Measurements from ENCODE around the gene FLNB.

- TF ChIP-seq ZBTB33 (IDR thresholded peaks at IDR 0.05; ENCODE audit: borderline replicate concordance, low read depth) (no peak), TEAD4 (IDR thresholded peaks at IDR 0.05; ENCODE audit: borderline replicate concordance, insufficient read depth) (no peak), CTCF (IDR thresholded peaks at IDR 0.05) (no peak), MXI1 (IDR thresholded peaks at IDR 0.05; ENCODE audit: low read depth, low read length) (no peak), SIN3A (IDR thresholded peaks at IDR 0.05; ENCODE audit: borderline replicate concordance, low read depth, low read length) (no peak), ELF1 (IDR thresholded peaks at IDR 0.05) (no peak), IRF3 (IDR thresholded peaks at IDR 0.05; ENCODE audit: low read depth, low read length) (no peak), NRF1 (IDR thresholded peaks at IDR 0.05; ENCODE audit: low read depth, low read length) (no peak)
Observed at GRCh38 chr3:58144478-58145325, 136.5 kb downstream of the FLNB start.

Measured in SK-N-SH (cell line).